NCI-H1436 (cell line): ENCODE data around the gene CARMIL3.
A peak's percentile ranks its signal among the peaks of the same experiment; 100 is the strongest.

Source experiments
- DNase-seq: peaks from one replicate; lab custom pipeline; 2025; lab: John Stamatoyannopoulos, UW

CARMIL3 gene

DNA sequence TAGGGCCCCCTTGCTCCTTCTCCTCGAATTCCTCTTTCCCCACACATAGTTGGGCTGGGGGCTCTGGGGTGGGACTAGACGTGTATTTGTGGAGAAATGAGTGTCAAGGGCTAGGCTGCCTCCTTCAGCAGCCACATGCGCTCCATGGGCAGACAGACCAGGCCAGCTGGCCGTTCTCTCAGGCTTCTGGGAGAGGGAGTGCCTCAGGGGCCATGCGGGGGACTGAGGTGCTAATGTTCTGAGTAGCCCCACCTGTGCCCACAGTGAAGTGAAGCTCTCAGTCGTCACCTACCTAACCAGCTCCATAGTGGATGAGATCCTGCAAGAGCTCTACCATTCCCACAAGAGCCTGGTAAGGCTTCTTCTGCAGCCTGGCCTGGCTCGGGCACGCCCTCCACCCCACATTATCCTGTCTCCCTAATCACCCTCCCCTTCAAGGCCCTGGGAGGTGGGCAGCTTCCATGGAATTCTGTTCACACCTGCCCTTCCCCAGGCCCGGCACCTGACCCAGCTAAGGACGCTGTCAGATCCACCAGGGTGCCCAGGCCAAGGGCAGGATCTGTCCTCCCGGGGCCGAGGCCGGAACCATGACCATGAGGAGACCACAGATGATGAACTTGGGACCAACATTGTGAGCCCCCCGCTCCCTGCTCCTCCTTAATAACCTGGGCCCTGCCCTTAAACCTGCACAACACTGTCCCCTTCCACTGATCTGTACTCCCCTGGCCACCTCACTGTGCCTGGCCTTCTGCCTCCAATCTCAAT is 10.6 kb downstream of the CARMIL3 start:
- no peak for DNase-seq

- no peak for DNase-seq
Observed at GRCh38 chr14:24063263-24063836, 11.5 kb downstream of the CARMIL3 start.

GRCh38 chr14:24064091-24064795 is 12.4 kb downstream of the CARMIL3 start:
- no peak for DNase-seq

DNA sequence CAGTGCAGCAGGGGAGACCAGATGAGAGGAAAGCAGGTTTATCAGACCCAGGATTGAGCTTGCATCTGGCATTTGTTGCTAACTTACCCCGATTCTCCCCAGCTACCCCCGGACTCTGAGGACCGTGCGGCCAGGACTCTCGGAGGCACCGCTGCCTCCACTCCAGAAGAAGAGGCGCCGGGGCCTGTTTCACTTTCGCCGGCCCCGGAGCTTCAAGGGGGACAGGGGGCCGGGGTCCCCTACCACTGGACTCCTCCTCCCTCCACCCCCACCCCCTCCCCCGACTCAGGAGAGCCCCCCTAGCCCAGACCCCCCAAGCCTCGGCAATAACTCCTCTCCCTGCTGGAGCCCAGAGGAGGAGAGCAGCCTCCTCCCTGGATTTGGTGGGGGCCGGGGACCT is 13.0 kb downstream of the CARMIL3 start:
- DNase-seq: no peak

GRCh38 chr14:24065408-24065807 is 13.6 kb downstream of the CARMIL3 start:
- no peak for DNase-seq

DNA sequence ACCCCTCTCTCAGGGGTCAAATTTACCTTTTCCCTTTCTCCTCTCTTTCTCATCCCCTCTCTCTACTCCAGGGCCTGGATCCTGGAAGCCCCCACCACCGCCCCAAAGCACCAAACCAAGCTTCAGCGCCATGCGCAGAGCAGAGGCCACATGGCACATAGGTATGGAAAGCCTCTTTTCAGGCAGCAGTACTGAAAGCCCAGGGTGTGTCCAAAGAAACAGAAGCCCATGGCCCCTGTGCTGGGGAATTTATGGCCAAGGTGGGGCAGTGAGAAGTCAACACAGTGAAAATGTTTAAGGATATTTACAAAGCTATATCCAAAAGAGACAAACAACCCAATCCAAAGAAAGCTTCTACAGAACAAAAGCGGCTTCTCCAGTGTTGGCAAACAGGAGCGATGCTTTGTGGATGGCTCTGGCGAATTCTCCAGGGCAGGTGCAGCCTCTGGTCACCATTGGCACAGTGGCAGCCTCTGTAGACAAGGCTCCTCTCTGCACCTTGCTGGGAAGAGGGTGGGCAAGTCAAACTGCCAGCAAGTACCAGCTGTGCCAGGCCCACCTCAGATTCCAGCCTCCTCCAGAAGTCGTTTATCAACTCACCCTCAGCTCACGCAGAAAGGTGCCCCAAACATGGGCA is 14.8 kb downstream of the CARMIL3 start:
- DNase-seq: no peak

- no peak for DNase-seq
Observed at GRCh38 chr14:24067133-24068082, 15.6 kb downstream of the CARMIL3 start.

DNA sequence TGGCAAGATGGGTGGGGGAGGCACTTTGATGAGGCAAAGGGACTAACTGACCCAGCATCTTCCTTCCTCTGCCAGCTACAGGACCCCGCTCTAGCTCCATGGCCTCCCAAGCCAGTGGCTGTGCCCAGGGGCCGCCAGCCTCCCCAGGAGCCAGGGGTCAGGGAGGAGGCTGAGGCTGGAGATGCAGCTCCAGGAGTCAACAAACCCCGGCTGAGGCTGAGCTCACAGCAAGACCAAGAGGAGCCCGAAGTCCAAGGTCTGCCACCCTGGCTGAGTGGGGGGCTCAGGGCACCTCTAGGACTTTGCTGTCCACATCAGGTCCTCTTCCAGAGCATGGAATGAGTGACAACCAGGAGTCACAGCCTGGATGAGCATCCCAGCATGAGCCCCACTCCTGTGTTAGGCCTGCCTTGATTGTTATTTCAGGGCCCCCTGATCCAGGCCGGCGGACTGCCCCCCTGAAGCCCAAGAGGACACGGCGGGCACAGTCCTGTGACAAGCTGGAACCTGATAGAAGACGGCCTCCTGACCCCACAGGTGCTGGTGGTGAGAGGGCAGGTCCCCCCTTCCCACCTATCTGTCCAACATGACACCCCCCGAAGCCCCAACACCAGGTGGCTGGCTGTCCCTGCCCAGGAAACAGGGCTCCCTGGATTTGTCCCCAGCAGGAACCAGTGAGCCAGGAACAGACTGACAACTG is 17.1 kb downstream of the CARMIL3 start:
- no peak for DNase-seq

DNA sequence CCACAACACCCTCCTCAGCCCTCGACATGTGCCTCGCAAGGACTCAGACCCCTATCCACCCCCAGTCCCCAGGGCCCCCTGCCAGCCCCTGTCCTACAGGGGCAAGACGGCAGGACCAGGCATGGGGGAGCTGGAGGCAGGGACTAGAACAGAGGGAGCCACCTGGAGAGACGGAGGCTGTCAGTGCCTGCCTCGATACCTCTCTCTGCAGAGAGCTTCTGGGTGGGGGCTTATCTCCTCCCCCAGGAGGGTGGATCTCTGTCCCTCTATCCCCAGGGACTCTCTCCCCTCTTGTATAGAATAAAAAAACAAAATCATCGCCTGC is 17.6 kb downstream of the CARMIL3 start:
- no peak for DNase-seq

DNA sequence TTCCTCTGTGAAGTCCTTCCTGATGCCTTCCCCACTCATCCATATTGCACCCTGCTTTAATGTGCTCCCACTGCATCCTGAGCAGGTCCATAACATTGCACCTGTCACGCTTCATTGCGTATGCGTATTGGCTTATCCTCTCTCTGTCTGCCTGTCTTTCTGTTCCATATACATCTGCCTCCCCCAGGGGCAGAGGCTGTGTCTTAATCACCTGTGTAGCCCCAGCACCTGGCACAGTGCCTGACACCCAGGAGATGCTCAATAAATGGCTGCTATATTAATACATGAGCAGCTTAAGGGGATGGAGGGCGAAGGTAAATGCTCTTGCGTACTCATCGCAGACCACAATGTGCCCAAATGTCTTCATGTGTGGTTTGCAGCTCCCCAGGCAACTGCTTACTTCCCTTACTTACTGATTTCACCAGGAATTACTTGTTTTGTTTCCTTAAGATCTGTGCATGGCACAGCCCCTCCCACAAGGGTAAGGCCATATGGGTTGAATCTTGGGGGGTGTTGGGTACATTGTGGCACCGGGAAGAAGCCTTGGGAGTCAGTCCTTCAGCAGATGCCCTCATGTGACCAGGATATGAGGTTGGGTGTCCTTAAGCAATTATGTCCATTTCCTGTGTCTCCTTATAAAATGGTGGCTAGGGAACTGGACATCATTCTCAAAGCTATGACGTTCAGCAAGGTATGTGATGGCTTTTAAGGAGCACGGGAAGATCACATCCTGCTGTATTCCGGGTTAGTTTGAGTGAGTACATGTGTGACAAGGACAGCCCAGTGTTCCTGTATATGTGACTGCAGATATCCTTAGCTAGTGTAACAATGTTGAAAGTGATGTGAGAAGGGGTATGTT is 18.7 kb downstream of the CARMIL3 start:
- DNase-seq: peak; percentile 40

- no peak for DNase-seq
Observed at GRCh38 chr14:24071144-24071697, 19.4 kb downstream of the CARMIL3 start, which contains the start of gene CPNE6. Gene CPNE6, plus strand, starts transcription at chr14:24071562. Its CDS starts 1,375 bp downstream, at chr14:24072937.

GRCh38 chr14:24071836-24072430 is 20.1 kb downstream of the CARMIL3 start:
- no peak for DNase-seq

DNA sequence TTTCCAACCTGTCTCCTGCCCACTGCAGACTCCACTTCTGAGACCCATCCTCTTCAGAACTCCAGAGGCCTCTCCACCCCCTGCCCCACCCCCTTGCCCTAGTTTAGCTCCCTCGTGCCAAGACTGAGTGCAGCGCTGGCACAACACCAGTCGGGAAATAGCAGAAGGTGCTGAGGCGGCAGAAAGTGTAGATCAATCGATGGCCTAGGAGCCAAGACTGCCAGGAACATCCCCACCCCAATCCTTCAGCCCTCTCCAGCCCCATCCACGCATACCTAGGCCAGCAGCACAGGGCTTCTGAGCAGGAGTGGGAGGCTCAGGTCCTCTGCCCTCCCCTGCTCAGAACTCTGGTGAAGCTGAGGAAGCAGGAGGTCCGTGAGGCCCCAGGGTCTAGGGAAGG is 20.6 kb downstream of the CARMIL3 start:
- DNase-seq: no peak

DNA sequence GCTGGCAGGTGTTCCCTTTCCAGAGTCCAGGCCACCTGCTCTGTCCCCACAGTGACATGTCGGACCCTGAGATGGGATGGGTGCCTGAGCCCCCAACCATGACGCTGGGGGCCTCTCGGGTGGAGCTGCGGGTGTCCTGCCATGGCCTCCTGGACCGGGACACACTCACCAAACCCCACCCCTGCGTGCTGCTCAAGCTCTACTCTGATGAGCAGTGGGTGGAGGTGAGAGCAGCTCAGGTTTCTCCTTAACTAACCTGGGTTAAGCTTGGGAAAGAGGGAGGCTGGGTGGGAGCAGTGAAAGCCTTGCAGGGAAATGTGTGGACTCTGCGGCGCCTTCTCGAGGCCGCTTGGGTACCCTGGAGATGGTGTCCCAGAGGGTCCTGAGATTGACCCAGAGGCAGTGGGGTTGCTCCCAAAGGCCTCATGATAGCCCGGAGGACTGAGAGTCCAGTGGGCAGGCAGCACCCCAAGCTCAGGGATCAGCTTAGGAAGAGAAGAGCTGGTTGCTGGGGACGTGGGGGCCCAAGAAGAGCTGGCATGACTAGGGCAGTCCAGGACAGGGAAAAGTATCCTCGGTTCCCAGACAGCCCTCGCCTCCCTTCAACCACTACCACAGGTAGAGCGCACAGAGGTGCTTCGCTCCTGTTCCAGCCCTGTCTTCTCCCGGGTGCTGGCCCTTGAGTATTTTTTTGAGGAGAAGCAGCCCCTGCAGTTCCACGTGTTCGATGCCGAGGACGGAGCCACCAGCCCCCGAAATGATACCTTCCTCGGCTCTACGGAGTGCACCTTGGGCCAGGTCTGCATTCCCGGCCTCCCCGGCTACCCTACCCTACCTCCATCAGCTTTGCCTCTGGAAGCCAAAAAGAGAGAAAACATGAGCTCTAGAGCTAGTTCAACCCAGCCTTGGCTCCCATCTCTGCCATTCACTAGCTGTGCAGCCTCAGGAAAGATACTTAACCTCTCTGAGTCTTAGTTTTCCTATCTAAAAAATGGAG is 21.4 kb downstream of the CARMIL3 start:
- DNase-seq: no peak

DNA sequence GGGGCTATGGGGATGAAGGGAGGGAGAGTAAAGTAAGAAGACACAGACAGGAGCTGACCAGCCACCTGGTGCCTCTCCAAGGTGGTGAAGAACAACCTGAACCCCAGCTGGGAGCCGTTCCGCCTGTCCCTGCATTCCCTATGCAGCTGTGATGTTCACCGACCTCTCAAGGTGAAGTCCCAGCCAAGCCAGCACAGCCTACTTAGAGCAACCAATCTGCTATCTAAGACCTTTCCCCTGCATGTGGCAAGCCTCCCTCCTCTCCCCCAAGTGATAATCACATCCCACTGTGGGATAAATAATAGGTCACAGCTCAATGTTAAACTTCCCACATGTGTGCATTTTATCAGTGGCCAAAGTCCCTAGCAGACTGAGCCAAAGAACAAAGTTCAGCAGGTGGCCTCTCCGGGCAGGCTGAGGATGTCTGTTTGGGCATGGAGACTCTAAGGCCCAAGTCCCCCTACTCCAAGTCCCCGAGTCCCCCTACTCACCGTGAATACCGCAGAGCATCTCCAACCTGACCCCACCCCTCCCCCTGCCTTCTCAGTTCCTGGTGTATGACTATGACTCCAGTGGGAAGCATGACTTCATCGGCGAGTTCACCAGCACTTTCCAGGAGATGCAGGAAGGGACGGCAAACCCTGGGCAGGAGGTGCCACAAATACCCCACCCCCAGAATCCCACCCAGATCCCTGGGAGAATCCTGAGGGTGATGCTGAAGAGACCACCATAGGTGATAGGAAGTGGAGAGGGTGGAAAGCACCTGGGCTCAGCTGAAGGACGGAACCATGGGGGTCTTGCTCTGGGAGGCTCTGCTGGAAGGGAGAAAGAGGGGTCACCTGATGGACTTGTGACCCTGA is 23.0 kb downstream of the CARMIL3 start:
- no peak for DNase-seq

- peak; percentile 8 for DNase-seq
Observed at GRCh38 chr14:24075485-24076301, 23.9 kb downstream of the CARMIL3 start.
